GM21390 (cell line): ENCODE results near the gene PSMG3.
A peak's percentile ranks its signal among the peaks of the same experiment; 100 is the strongest.

ENCODE experiments used
- ATAC-seq: cut with Tn5 transposase; IDR thresholded peaks from one replicate; pipeline ENCODE4 v1.9.1; 2021; ENCODE audit not compliant: unreplicated experiment

PSMG3 gene, protein sequence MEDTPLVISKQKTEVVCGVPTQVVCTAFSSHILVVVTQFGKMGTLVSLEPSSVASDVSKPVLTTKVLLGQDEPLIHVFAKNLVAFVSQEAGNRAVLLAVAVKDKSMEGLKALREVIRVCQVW

GRCh38 chr7:1569833-1570632 lies at the start of gene PSMG3:
Gene PSMG3 (minus strand): TSS chr7:1570032. CDS start chr7:1569339, 693 bp downstream.
- peak; percentile 90 for ATAC-seq

- ATAC-seq, result no peak
Measured at GRCh38 chr7:1618475-1618874, 48.6 kb upstream of the PSMG3 start.

GRCh38 chr7:1617957-1618356 lies 48.1 kb upstream of the PSMG3 start:
- ATAC-seq, result no peak

GRCh38 chr7:1616741-1617140 lies 46.9 kb upstream of the PSMG3 start:
- no peak for ATAC-seq

GRCh38 chr7:1611708-1612241 lies 41.9 kb upstream of the PSMG3 start:
- ATAC-seq, result no peak

- ATAC-seq, result no peak
Measured at GRCh38 chr7:1610678-1611302, 41.0 kb upstream of the PSMG3 start.

- ATAC-seq, result no peak
Measured at GRCh38 chr7:1610013-1610677, 40.3 kb upstream of the PSMG3 start.

DNA sequence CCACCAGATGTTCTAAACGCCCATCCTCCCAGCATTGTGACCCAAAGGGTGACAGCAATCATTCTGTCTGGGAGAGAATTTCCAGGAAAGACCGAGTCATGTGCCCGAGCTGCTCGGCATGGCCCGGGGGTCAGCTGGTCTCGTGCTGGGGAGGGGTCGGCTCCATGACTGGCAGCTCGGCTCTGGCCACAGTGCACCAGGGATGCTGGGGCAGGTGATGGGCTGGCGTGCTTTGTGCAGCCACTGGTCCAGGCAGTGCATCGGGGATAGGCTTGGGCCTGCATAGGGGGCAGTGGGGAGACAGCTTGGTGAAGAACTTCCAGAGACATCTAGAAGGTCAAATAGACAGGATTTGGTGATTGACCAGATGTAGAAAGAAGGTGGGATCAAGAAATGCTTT lies 39.2 kb upstream of the PSMG3 start:
- ATAC-seq, result no peak

- ATAC-seq, result no peak
Measured at GRCh38 chr7:1608318-1608717, 38.5 kb upstream of the PSMG3 start.

- no peak for ATAC-seq
Measured at GRCh38 chr7:1607696-1608095, 37.9 kb upstream of the PSMG3 start.

DNA sequence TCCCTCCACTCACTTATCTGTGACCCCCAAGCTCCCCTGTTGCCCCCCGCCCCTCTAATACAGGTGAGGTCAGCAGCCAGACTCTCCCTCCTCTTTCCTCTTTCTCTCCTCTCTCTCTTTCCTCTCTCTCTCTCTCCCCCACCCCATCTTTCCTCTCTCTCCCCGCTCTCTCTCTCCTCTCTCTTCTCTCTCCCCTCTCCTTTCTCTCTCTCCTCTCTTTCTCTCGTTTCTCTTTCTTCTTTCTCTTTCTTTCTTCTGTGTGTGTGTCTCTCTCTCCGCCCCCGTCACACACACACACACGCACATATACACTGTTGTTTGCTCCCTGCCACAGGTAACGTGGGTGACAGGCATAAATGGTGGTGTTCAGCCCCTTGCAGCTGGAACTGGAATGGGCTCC lies 37.2 kb upstream of the PSMG3 start:
- ATAC-seq, result no peak

DNA sequence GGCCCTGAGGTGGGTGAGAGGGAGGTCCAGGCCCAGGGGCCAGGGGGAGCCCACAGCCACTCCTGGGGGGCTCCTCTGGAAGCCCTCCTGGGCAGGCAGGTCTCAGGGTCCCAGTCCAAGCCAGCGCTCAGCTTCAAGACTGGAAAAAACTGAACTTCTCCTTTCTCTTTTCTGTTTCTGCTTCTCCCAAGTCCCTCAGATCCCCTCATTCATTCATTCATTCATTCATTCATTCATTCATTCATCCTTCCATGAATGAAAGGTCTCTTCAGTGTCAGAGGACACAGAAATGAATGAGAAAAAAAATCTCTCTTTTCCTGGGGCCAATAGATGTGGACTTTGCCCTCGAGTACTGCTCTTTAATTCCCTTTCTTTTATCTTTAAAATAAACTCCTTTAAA lies 34.6 kb upstream of the PSMG3 start:
- no peak for ATAC-seq

GRCh38 chr7:1603346-1604225 lies 33.8 kb upstream of the PSMG3 start:
- ATAC-seq, result no peak

- no peak for ATAC-seq
Measured at GRCh38 chr7:1602386-1602785, 32.6 kb upstream of the PSMG3 start.

- ATAC-seq, result no peak
Measured at GRCh38 chr7:1601956-1602355, 32.1 kb upstream of the PSMG3 start.

- no peak for ATAC-seq
Measured at GRCh38 chr7:1599640-1600395, 30.0 kb upstream of the PSMG3 start.

DNA sequence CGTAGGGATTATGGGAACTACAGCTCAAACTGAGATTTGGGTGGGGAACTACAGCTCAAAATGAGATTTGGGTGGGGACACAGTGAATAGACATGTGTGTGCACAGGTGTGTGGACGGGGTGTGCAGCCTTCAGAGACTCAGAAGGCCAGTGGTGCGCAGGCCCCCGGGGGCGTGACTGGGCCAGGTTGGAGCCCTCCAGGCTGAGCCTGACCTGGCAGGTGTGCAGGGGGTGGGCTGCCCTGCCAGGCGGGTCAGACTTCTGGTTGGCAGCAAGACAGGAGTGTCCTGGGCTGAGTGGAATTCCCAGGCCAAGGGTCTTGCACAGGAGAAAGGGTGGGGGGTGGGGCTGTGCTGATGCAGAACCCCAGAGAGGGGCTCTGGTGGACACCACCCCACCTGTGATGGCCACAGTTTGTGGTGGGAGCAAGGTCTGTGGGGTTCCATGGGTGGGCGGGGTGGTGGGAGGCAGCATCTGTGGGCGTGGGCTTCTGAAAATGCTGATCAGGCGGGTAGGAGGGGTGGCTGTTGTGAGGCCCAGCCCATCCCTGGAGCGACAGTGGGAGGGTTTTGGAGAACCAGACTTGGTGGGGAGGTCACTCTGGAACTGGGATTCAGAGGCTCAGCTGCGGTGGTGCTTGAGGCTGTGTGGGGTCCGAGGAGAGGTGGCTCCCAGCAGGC lies 29.3 kb upstream of the PSMG3 start:
- no peak for ATAC-seq

GRCh38 chr7:1598286-1598685 lies 28.5 kb upstream of the PSMG3 start:
- ATAC-seq, result no peak

GRCh38 chr7:1597791-1598190 lies 28.0 kb upstream of the PSMG3 start:
- ATAC-seq, result no peak
